ENCODE results near the gene ZBTB9.

ZBTB9 gene

GRCh38 chr6:33424855-33425667 is 29.3 kb upstream of the ZBTB9 start:
- H3K36me3 ChIP-seq, result peaks cover 56% of the 10 kb centered on the region
- H3K27ac ChIP-seq, result peak overlapping the region; percentile 79
- TF ChIP-seq CTCF (IDR thresholded peaks at IDR 0.05; ENCODE audit: low read depth, low read length), result no peak
- H3K4me3 ChIP-seq (ENCODE audit: low read depth, low read length), result peak overlapping the region; percentile 49
- H3K9me3 ChIP-seq (ENCODE audit: severe bottlenecking), result no peaks in the 10 kb centered on the region
- no peaks in the 10 kb centered on the region for H3K27me3 ChIP-seq (ENCODE audit: insufficient read depth, low read depth, severe bottlenecking)
- peak; percentile 44 for DNase-seq

DNA sequence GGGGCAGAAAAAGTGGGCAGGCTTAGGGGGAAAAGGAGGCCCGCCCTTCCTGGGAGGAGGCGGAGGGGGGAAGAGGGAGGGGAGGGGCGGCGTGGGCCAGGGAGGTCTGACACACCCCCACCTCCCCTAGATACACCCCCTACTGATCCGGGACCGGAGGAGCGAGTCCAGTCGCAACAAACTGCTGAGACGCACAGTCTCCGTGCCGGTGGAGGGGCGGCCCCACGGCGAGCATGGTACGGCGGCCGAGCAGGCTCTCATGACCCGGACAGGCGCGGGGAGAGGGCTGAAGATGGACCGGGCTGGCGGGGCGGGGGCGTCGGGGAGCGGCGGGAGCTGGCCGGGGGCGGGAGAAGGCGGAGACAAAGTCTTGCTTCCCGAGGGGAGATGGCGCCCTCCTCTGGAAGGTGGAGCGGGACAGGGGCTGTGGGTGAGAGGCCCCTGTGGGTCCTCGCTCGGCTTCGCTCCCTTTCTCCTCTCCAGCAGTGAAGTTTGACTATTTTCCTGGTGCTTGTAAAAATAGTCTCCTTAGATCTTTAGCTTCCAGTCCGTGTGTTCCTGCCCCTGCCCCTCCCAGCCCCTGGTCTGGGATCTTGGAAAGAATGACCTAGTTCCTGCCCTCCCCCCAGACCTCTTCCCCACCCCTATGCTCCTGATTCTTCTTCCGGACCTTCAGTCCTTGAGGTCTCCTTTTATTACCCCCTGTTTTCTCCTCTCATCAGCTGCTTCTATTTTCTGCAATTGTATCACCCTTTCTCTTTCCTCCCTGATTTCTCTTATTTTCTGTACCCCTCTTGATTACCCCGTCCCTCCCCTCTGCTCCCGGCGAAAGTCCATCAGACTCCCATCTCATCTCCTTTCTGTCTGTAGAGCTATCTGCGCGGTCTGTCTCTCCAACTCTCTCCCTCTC is 28.5 kb upstream of the ZBTB9 start:
- Histone ChIP-seq H3K36me3 (peaks cover 64% of the 10 kb centered on the region), H3K27ac (peak overlapping the region; percentile 79), H3K27me3 (ENCODE audit: insufficient read depth, low read depth, severe bottlenecking) (no peaks in the 10 kb centered on the region), H3K4me3 (ENCODE audit: low read depth, low read length) (peak overlapping the region; percentile 49), H3K9me3 (ENCODE audit: severe bottlenecking) (no peaks in the 10 kb centered on the region)
- TF ChIP-seq CTCF (IDR thresholded peaks at IDR 0.05; ENCODE audit: low read depth, low read length), result peak; percentile 95
- DNase-seq, result peak; percentile 99

GRCh38 chr6:33426590-33427511 is 27.5 kb upstream of the ZBTB9 start:
- no peak overlapping the region for H3K27ac ChIP-seq
- no peak for TF ChIP-seq CTCF (IDR thresholded peaks at IDR 0.05; ENCODE audit: low read depth, low read length)

DNA sequence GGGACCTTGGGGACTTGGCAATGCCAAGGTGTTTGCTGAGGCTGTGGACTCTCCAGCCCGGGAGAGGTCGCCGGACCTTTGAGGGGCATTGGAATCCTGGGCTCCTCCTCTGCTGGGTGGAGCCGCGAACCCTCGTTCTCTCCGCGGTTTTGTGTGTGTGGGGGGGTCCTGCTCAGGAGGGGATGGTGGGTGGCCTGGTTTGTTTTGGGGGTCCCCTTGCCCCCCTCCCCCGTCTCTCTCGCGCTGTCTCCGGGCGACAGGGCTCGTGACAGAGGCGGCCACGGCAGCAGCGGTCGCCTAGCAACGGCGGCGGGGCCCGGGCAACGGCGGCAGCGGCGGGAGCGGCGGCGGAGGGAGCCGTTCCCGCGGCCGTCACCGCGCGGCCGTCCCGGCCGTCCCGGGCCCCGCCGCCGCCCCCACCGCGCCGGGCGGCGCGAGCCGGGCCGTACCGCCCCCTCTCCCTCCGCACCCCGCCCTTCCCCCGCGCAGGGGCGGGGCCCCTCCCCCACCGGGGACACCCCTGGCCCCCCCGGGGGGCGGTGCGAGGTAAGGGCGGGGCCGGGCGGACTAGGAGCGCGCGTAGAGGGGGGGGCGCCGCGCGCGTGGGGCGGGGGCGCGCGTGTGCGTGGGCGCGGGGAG is 26.7 kb upstream of the ZBTB9 start:
- DNase-seq, result peak; percentile 55
- Histone ChIP-seq H3K9me3 (ENCODE audit: severe bottlenecking) (no peaks in the 10 kb centered on the region), H3K36me3 (peaks cover 67% of the 10 kb centered on the region), H3K27me3 (ENCODE audit: insufficient read depth, low read depth, severe bottlenecking) (no peaks in the 10 kb centered on the region), H3K4me3 (ENCODE audit: low read depth, low read length) (peak overlapping the region; percentile 37), H3K27ac (no peak overlapping the region)
- peak; percentile 57 for TF ChIP-seq CTCF (IDR thresholded peaks at IDR 0.05; ENCODE audit: low read depth, low read length)

More at GRCh38 chr6:33426590-33427511, 27.5 kb upstream of the ZBTB9 start:
- Histone ChIP-seq H3K27me3 (ENCODE audit: insufficient read depth, low read depth, severe bottlenecking) (no peaks in the 10 kb centered on the region), H3K36me3 (peaks cover 69% of the 10 kb centered on the region), H3K9me3 (ENCODE audit: severe bottlenecking) (no peaks in the 10 kb centered on the region), H3K4me3 (ENCODE audit: low read depth, low read length) (peak overlapping the region; percentile 36; the same call in 1 of the 2 replicates)
- no peak for DNase-seq
